SU-DHL-6 (cell line): ENCODE data around the gene ZNF423.

Source experiments
- EZH2phosphoT487 ChIP-seq: fragments of 200-600 bp; sonication (generic), shearing (Covaris generic); conservative IDR thresholded peaks from 2 replicates; pipeline ENCODE4 v1.6.1; 2018; ENCODE audit warnings: mild to moderate bottlenecking, antibody characterized with exemption, low read length, moderate library complexity, mixed read lengths
- TF ChIP-seq, protein P1 (sequence below): fragments of 200-600 bp; sonication (generic); IDR thresholded peaks from one replicate; pipeline ENCODE4 v1.5.1; 2017; ENCODE audit warnings: antibody characterized with exemption, mild to moderate bottlenecking, low read length, moderate library complexity; ENCODE audit not compliant: insufficient read depth, poor library complexity, severe bottlenecking

DNA sequence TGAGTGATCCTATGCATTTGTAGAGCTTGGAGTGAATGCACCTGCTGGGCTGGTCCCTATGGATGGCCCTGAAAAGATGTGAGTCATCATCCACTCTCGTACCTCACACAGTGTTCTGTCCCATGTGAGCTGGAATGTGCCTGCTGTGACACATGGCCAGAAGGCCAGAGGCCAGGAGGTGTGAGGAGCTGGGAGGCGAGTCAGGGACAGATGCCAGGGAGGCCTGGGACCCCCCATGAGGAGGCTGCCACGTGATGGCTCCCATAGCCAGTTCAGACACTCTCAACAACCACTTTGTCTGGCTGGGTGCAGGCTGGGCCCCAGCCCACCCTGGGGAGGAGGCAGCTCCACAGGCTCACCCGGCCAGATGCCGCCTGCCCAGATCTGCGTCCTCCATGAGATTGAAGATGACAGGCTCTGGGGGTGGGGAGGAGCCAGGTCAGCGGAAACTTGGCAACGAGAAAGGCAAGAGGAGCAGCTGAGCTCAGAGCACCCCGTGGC lies 313.5 kb downstream of the ZNF423 start:
- TF ChIP-seq, protein P1, sequence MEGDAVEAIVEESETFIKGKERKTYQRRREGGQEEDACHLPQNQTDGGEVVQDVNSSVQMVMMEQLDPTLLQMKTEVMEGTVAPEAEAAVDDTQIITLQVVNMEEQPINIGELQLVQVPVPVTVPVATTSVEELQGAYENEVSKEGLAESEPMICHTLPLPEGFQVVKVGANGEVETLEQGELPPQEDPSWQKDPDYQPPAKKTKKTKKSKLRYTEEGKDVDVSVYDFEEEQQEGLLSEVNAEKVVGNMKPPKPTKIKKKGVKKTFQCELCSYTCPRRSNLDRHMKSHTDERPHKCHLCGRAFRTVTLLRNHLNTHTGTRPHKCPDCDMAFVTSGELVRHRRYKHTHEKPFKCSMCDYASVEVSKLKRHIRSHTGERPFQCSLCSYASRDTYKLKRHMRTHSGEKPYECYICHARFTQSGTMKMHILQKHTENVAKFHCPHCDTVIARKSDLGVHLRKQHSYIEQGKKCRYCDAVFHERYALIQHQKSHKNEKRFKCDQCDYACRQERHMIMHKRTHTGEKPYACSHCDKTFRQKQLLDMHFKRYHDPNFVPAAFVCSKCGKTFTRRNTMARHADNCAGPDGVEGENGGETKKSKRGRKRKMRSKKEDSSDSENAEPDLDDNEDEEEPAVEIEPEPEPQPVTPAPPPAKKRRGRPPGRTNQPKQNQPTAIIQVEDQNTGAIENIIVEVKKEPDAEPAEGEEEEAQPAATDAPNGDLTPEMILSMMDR, result no peak
- TF ChIP-seq EZH2phosphoT487, result no peak
